Uterus (tissue), 4 donors: ENCODE measurements around the gene RBMX2. TPM values are rescaled to one million over a fixed set of nuclear protein-coding genes. Genes with fewer than 3 reads are reported as not detected.

Experiments used
- DNase-seq, 2 donors: peaks; one replicate each; pipeline ENCODE4 v3.0.0-alpha.2; 2019 to 2020
- H3K27ac ChIP-seq, 2 donors: fragments of 200-600 bp; sonication (generic); 1 replicate in 1 of 2; 2 replicates in 1 of 2; pipeline ENCODE4 v1.5.1; 2016 to 2018
- H3K27me3 ChIP-seq, 2 donors: fragments of 200-600 bp; sonication (generic); one replicate each; pipeline ENCODE4 v1.5.1; 2018 to 2019; ENCODE audit warnings: control low read depth in 1 of 2
- H3K36me3 ChIP-seq, 2 donors: fragments of 200-600 bp; sonication (generic); one replicate each; pipeline ENCODE4 v1.5.1; 2019; ENCODE audit warnings: control low read depth in 1 of 2
- H3K4me1 ChIP-seq, 2 donors: fragments of 200-600 bp; sonication (generic); one replicate each; pipeline ENCODE4 v1.5.1; 2018 to 2019; ENCODE audit warnings: control low read depth in 1 of 2
- H3K4me3 ChIP-seq, 2 donors: fragments of 200-600 bp; sonication (generic); 1 replicate in 1 of 2; 2 replicates in 1 of 2; pipeline ENCODE4 v1.5.1; 2018 to 2019; ENCODE audit warnings: mild to moderate bottlenecking in 1 of 2
- H3K9me3 ChIP-seq, 2 donors: fragments of 200-600 bp; sonication (generic); one replicate each; pipeline ENCODE4 v1.5.1; 2019; ENCODE audit warnings: control low read depth in 1 of 2
- CTCF ChIP-seq, 4 experiments: fragments of 200-600 bp in 2 of 4; fragments of 450-650 bp in 2 of 4; sonication (generic) in 2 of 4; IDR thresholded peaks; one replicate each; pipeline ENCODE4 v1.5.1; 2016 to 2019; ENCODE audit warnings: antibody characterized with exemption in 4 of 4, mild to moderate bottlenecking in 2 of 4, moderate library complexity in 1 of 4
- POLR2A ChIP-seq, 2 donors: fragments of 450-650 bp; IDR thresholded peaks; one replicate each; pipeline ENCODE4 v1.6.1; 2016; ENCODE audit warnings: antibody characterized with exemption in 2 of 2, mild to moderate bottlenecking in 1 of 2, moderate library complexity in 1 of 2
- intact Hi-C: fragments of 100-400 bp; cut with DNase I; formaldehyde crosslinking; loops from one replicate; pipeline ENCODE4 v1.15.1; 2023; ENCODE audit warnings: low total_unique reads
- total RNA-seq, 4 donors: library from RNA; depleted of rRNA in 3 of 4; stranded (reverse); fragments of >200 nt in 3 of 4; gene quantifications; one replicate each; pipeline versions ENCODE4 v1.1.0 to v1.2.4, GENCODE V29; 2014 to 2023
- donor health status: DM: yes; HTN: yes; CAD: no.

The RBMX2 gene
- total RNA-seq, 4 donors from 2014 or later, result 9.2 to 21.0 (median 17.1) TPM

GRCh38 chrX:130386408-130386808 lies 15.4 kb upstream of the RBMX2 start:
- TF ChIP-seq POLR2A (IDR thresholded peaks at IDR 0.05) (no peak), CTCF (IDR thresholded peaks at IDR 0.05) (no peak)
- H3K36me3 ChIP-seq, result no peaks in the 10 kb centered on the region
- H3K27me3 ChIP-seq, result no peaks in the 10 kb centered on the region
- no peak overlapping the region for H3K4me3 ChIP-seq
- no peaks in the 10 kb centered on the region for H3K4me1 ChIP-seq
- no peak for DNase-seq
- intact Hi-C loops, result no loop called here
- H3K27ac ChIP-seq, result no peak overlapping the region
- H3K9me3 ChIP-seq, result no peaks in the 10 kb centered on the region

DNA sequence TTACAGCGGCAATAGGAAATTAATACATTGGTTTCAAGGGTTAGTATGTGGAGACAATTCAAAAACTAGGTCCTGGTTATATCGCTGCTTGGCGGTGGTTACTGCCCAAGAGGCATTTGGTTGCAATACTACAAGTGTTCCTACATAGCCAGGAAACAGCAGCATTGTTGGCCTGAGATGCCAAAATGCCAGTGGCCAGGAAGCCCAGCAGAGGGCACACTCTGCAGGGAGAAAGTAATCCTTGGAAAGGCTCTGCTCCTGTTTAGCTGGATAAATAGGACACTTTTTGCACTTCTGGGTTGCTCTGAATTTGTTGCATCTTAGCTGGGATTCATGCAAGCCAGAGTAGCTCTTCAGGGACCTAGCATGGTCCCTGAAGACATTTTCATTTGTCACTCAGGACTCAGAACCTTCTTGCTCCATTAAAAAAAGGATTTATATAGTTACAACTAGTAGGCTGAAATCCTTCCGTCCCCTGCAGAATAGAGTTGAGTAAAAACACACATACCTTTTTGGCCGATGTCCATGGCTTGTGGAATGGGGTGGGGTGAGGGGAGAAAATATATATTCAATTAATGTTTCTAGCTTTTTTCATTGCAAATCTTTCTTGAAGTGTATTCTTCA lies 8.2 kb upstream of the RBMX2 start:
- H3K4me1 ChIP-seq, result no peaks in the 10 kb centered on the region
- intact Hi-C loops, result no loop called here
- H3K27me3 ChIP-seq, result no peaks in the 10 kb centered on the region
- H3K27ac ChIP-seq, result no peak overlapping the region
- no peak for DNase-seq
- no peaks in the 10 kb centered on the region for H3K36me3 ChIP-seq
- H3K4me3 ChIP-seq, result no peak overlapping the region
- no peaks in the 10 kb centered on the region for H3K9me3 ChIP-seq
- peak; percentile 30 to 50 (median 42) for TF ChIP-seq CTCF (IDR thresholded peaks at IDR 0.05)
- no peak for TF ChIP-seq POLR2A (IDR thresholded peaks at IDR 0.05)

GRCh38 chrX:130395341-130395740 lies 6.4 kb upstream of the RBMX2 start:
- intact Hi-C loops, result no loop called here
- TF ChIP-seq POLR2A (IDR thresholded peaks at IDR 0.05) (no peak), CTCF (IDR thresholded peaks at IDR 0.05) (no peak)
- Histone ChIP-seq H3K4me1 (no peaks in the 10 kb centered on the region), H3K4me3 (no peak overlapping the region), H3K27ac (no peak overlapping the region), H3K27me3 (no peaks in the 10 kb centered on the region), H3K36me3 (no peaks in the 10 kb centered on the region), H3K9me3 (no peaks in the 10 kb centered on the region)
- no peak for DNase-seq

DNA sequence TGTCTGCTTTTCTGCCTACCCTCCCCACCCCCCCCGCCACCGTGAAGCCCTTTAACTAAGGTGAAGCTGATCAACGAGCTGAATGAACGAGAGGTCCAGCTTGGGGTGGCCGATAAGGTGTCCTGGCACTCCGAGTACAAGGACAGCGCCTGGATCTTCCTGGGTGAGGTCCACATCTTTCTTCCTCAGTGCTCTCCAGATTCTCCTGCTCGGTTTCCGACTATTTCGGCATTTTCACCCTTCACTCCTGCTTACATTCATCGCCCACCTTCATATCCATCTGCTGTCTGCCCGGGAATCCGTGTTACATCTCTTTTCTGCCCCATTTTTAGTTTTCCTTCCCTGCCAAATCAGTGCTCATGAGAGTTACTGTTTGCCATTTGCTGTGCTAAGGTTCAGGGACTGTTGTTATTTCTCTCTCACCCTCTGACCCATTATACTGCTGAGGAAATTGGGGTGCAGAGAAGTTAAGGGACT lies 459 bp downstream of the RBMX2 start:
- intact Hi-C loops, result no loop called here

More for the DNA sequence above, 459 bp downstream of the RBMX2 start:
- no peak for TF ChIP-seq CTCF (IDR thresholded peaks at IDR 0.05)
- no peak for TF ChIP-seq POLR2A (IDR thresholded peaks at IDR 0.05)
- no peak for DNase-seq
- H3K4me3 ChIP-seq, result peak overlapping the region; percentile 46 to 51
- H3K9me3 ChIP-seq, result no peaks in the 10 kb centered on the region
- no peaks in the 10 kb centered on the region for H3K4me1 ChIP-seq
- H3K27ac ChIP-seq, result peak overlapping the region; percentile 44 to 76
- H3K36me3 ChIP-seq, result no peaks in the 10 kb centered on the region
- H3K27me3 ChIP-seq, result no peaks in the 10 kb centered on the region
